ENCODE data around the gene AKAP6. TPM values are rescaled to one million over a fixed set of nuclear protein-coding genes. Genes with fewer than 3 reads are reported as not detected.

Gene AKAP6
- total and polyA plus RNA-seq, 2 of the 8 experiments (the other 6 are each of a cell fraction or from before 2014, with no cell fraction given), result 0.09 to 0.89 TPM

DNA sequence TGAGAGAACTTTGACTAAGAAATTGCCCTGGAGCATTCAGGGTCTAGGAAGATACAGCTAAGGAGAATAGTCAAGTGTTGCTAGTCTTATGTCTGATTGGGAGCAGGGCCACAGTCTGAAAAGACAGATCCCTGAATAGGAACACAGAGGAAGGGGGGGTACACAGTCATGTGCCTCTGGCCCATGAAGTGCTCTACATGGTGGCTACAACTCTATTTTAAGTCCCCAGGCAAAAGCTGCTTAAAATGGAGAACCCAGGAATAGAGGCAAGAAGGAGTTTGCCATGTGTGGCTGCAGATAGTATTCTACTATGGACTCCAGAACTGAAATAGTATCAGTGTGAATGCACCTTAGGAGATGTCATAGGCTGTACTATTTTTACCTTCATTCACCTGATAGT lies 491.6 kb downstream of the AKAP6 start:
- POLR2A ChIA-PET (ENCODE audit: partially characterized antibody), result no interaction called here
- Histone ChIP-seq H3K14ac (ENCODE audit: insufficient read length) (no peak overlapping the region), H3K56ac (replicated peaks; ENCODE audit: insufficient read length, low read depth, low read length) (no peak overlapping the region), H4K20me1 (replicated peaks in 1 of 2; ENCODE audit: control insufficient read depth in 1 of 2, insufficient read depth in 2 of 2, low read length in 2 of 2) (no peaks in the 10 kb centered on the region), H3K23ac (ENCODE audit: insufficient read length) (no peak overlapping the region), H3K23me2 (ENCODE audit: low read depth, low read length) (no peaks in the 10 kb centered on the region), H3K27me3 (replicated peaks in 1 of 4; ENCODE audit: control insufficient read depth in 3 of 4, extremely low read depth in 1 of 4, insufficient read depth in 3 of 4, low read length in 3 of 4) (peaks cover 0 to 1% (median 0%) of the 10 kb centered on the region in 4 experiments; a peak in 1 of 7 replicates), H3K9ac (replicated peaks in 1 of 4; ENCODE audit: extremely low read depth in 1 of 4, low read depth in 3 of 4, low read length in 3 of 4) (no peak overlapping the region), H3K27ac (ENCODE audit: low read depth, low read length) (no peak overlapping the region), H2BK12ac (ENCODE audit: low read depth, low read length) (no peak overlapping the region), H2BK5ac (ENCODE audit: low read depth, low read length) (no peak overlapping the region), H2AFZ (ENCODE audit: low read length) (no peak overlapping the region), H2BK120ac (replicated peaks; ENCODE audit: low read depth, low read length) (no peak overlapping the region), H3K4me1 (replicated peaks in 1 of 4; ENCODE audit: control insufficient read depth in 3 of 4, insufficient read depth in 4 of 4, low read length in 3 of 4) (no peaks in the 10 kb centered on the region), H3K4ac (replicated peaks; ENCODE audit: insufficient read length, low read depth, low read length) (no peak overlapping the region), H4K5ac (ENCODE audit: insufficient read length, low read depth, low read length) (no peak overlapping the region), H3K4me2 (ENCODE audit: insufficient read depth in 1 of 2, low read depth in 2 of 2, low read length in 2 of 2) (no peak overlapping the region), H4K8ac (ENCODE audit: extremely low read depth, insufficient read depth, low read length) (no peak overlapping the region), H2BK20ac (ENCODE audit: low read length) (no peak overlapping the region), H3K36me3 (ENCODE audit: control insufficient read depth in 2 of 4, insufficient read depth in 4 of 4, low read length in 3 of 4) (no peaks in the 10 kb centered on the region), H3K79me2 (ENCODE audit: control insufficient read depth in 1 of 2, insufficient read depth in 2 of 2, low read length in 2 of 2) (no peaks in the 10 kb centered on the region), H3K79me1 (ENCODE audit: low read depth, low read length) (no peaks in the 10 kb centered on the region), H3K9me3 (ENCODE audit: insufficient read depth in 2 of 2, low read depth in 1 of 2, low read length in 1 of 2) (no peaks in the 10 kb centered on the region), H2AK5ac (ENCODE audit: low read depth, low read length) (no peak overlapping the region), H3K4me3 (ENCODE audit: extremely low read depth in 1 of 4, insufficient read depth in 2 of 4, low read depth in 3 of 4, low read length in 4 of 4) (no peak overlapping the region), H2BK15ac (ENCODE audit: low read length) (no peak overlapping the region), H3K18ac (ENCODE audit: extremely low read depth, low read length) (no peak overlapping the region), H4K91ac (replicated peaks; ENCODE audit: insufficient read length, low read length) (no peak overlapping the region)
- no peak for TF ChIP-seq YY1 (IDR thresholded peaks at IDR 0.05; ENCODE audit: low read depth, low read length)
- TF ChIP-seq ASH2L (IDR thresholded peaks at IDR 0.05; ENCODE audit: low read length), result no peak
- TF ChIP-seq POLR2A (IDR thresholded peaks at IDR 0.05; ENCODE audit: control extremely low read depth in 1 of 2, low read depth in 2 of 2, low read length in 2 of 2), result no peak
- TF ChIP-seq RAD21 (IDR thresholded peaks at IDR 0.05 in 1 of 2, conservative IDR thresholded peaks at IDR 0.05 in 1 of 2; ENCODE audit: low read depth in 2 of 2, low read length in 2 of 2), result no peak
- no peak for TF ChIP-seq CHD1 (IDR thresholded peaks at IDR 0.05; ENCODE audit: low read depth, low read length)
- TF ChIP-seq MAFK (IDR thresholded peaks at IDR 0.05; ENCODE audit: low read depth, low read length), result no peak
- no peak for TF ChIP-seq SP2 (IDR thresholded peaks at IDR 0.05; ENCODE audit: low read length)
- TF ChIP-seq JUN (IDR thresholded peaks at IDR 0.05; ENCODE audit: low read depth, low read length), result no peak
- no peak for TF ChIP-seq BACH1 (IDR thresholded peaks at IDR 0.05; ENCODE audit: low read length)
- no peak for TF ChIP-seq FOSL1 (IDR thresholded peaks at IDR 0.05; ENCODE audit: insufficient read depth, low read depth, low read length)
- TF ChIP-seq SP4 (IDR thresholded peaks at IDR 0.05; ENCODE audit: low read length), result no peak
- TF ChIP-seq JUND (IDR thresholded peaks at IDR 0.05; ENCODE audit: low read length), result no peak
- TF ChIP-seq HDAC2 (IDR thresholded peaks at IDR 0.05; ENCODE audit: borderline replicate concordance in 1 of 2, low read depth in 2 of 2, low read length in 2 of 2), result no peak
- no peak for TF ChIP-seq GTF2F1 (IDR thresholded peaks at IDR 0.05; ENCODE audit: borderline replicate concordance, low read depth, low read length)
- TF ChIP-seq NRF1 (IDR thresholded peaks at IDR 0.05; ENCODE audit: low read depth, low read length), result no peak
- no peak for TF ChIP-seq SIN3A (conservative IDR thresholded peaks at IDR 0.05 in 1 of 2, IDR thresholded peaks at IDR 0.05 in 1 of 2; ENCODE audit: low read depth in 1 of 2, low read length in 2 of 2)
- DNase-seq (ENCODE audit: low read depth in 1 of 2, low spot score in 2 of 2) (no peak), FAIRE-seq (no peak)
- CTCF ChIA-PET (ENCODE audit: partially characterized antibody), result no interaction called here
